ENCODE measurements around the gene NUDT3.
"Not testable (repeated sequence)": the region's sequence is repeated elsewhere in the genome, so short reads cannot be mapped to it uniquely, and the experiment has no call there.

NUDT3 gene

GRCh38 chr6:34340906-34341480 is 51.5 kb downstream of the NUDT3 start:
- no peak for DNase-seq

- no peak for DNase-seq
These were observed 52.1 kb downstream of the NUDT3 start for GRCh38 chr6:34340394-34340793.

DNA sequence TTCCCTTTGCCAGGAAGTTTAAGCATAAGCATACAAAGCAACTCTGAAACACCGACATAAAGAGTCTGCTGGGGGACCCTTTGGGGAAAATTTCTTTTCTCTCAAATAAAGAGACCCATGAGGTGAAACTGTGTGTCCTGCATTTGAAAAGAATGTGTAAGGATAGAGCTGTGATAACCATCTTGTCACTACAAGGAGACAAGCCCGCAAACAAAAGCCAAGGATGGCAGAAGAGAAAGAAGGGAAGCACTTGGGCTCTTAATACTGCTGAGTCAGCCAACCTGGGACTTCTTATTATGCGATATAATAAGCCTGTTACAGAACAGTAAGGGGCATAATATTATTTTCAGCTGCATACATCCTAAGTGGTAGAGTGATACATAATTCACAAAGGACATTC is 52.5 kb downstream of the NUDT3 start:
- DNase-seq = no peak

DNA sequence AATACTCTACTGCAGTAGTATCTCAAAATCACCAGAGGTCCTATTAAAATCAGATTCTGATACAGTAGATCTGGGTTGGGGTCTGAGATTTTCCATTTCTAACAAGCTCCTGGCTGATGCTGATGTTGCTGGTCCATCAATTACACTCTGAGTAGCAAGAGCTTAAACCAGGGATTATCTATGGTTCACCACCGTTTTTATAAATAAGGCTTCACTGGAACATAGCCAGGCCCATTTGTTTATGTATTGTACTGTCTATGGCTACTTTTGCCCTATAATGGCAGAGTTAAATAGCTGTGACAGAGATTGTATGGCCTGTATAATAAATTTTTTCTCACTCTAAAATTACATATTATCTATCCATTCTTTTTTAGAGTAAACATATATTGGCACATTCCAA is 53.0 kb downstream of the NUDT3 start:
- no peak for DNase-seq

DNA sequence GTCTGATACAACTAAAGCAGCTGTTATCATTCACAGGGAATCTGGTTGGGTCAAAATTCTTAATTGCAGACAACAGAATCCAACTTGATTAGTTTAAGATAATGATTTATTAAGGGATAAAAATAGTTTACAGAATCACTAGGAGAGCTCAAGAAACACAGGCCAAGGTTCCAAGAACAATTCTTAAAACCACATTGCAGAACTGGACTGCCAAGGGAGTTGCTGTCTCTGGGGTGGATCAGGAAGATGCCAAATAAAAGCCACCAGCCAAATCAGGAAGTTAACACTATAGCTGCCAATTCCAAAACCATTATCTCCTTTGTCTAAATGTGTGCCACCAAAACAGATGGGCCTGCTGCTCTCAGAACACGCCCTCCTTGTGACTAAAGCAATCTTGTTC is 53.7 kb downstream of the NUDT3 start:
- DNase-seq = no peak

DNA sequence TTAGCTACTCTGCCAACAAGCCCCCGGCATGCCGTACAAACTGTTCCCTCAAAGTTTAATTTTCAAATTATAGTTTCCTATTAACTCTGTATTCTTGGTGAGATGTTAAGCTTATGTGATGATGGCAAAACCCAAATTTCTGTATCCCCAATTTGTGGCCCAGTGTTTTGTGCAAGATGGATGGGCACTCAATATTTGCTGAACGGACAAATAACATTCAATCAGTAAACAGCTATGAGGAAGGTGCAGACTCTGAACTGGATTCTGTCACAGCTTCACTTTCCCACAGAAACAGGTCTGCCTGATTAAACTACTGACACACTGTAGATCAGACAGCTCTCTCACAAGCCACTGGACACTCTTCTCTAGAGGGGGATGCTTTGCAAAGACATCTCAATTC is 54.1 kb downstream of the NUDT3 start:
- DNase-seq = no peak

DNA sequence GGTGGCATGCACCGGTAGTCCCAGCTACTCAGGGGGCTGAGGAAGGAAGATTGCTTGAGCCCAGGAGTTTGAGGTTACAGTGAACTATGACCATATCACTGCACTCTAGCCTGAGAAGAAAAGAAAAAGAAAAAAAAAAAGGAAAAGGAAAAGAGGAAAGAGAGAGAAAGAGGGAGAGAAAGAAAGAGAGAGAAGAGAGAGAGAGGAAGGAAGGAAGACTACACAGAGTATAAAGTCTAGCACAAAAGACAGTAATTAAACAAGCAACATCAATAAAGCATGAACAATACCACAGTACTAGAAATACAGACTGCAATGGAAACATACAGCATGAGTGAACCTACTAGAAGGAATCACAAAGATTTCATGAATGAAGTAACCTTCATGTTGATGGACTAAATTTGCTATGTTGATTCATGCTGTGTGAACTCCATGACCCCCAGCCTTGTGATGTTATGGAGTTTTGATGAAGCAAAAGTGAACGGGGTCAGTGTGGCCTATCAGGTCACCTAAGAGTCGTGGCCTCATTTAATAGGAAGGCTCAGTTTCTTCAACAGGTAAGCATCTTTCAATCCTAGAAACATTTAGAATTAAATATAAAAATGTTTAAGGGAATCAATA is 57.6 kb downstream of the NUDT3 start:
- no peak for DNase-seq

DNA sequence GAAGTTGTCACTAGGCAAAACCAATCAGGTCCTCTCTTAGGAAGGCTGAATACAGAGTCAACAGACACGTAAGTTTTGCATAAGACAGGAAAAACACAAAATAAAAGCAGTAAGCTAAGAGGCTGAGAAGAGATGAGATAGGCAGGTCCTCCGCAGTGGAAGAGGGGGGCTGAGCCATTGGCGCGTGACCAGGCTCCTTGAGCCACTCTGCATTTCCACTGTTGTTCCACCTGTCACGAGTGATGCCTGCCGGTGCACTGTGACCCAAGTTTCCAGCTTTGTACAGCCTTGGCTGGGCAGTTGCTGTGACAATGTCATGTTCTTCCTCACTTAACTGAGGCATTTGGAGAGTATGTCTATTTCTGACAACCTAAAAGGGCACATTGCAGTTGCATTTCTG is 58.6 kb downstream of the NUDT3 start:
- no peak for DNase-seq

GRCh38 chr6:34332251-34333198 is 59.9 kb downstream of the NUDT3 start:
- DNase-seq = no peak

- DNase-seq = no peak
These were observed 61.0 kb downstream of the NUDT3 start for GRCh38 chr6:34331371-34332050.

- DNase-seq = not testable (repeated sequence)
These were observed 62.7 kb downstream of the NUDT3 start for GRCh38 chr6:34329814-34330213.

DNA sequence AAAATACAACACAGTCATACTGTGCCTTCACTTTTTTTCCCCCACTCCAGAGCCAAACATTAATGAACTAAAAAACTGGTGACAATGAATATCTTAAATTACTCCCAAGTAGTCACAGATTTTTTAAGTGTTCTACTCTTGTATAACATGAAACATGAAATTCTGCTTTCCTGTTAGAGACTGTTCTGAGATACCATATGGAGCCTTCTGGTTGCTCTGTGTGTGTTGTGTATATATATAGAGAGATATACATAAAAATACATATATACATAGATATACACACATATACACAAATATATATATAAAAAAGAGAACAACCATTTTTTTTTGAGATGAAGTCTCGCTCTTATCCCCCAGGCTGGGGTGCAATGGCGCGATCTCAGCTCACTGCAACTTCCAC is 63.5 kb downstream of the NUDT3 start:
- DNase-seq = no peak

- DNase-seq = not testable (repeated sequence)
These were observed 64.9 kb downstream of the NUDT3 start for GRCh38 chr6:34327313-34328205.

GRCh38 chr6:34325633-34326032 is 66.8 kb downstream of the NUDT3 start:
- DNase-seq = no peak

- DNase-seq = no peak
These were observed 67.6 kb downstream of the NUDT3 start for GRCh38 chr6:34324738-34325444.

DNA sequence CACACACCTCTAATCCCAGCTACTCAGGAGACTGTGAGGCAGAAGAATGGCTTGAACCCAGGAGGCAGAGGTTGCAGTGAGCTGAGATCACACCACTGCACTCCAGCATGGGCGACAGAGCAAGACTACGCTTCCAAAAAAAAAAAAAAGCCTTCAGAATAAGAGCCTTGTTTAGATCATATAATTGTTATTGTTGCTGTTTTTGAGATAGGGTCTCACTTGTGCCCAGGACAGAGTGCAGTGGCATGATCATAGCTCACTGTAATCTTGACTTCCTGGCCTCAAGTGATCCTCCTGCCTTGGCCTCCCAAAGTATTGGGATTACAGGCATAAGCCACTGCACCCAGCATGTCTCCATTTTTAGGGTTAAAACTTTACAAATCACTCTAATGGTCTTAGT is 68.2 kb downstream of the NUDT3 start:
- not testable (repeated sequence) for DNase-seq

- no peak for DNase-seq
These were observed 69.2 kb downstream of the NUDT3 start for GRCh38 chr6:34323300-34323699.

- no peak for DNase-seq
These were observed 69.7 kb downstream of the NUDT3 start for GRCh38 chr6:34322732-34323131.

- no peak for DNase-seq
These were observed 70.6 kb downstream of the NUDT3 start for GRCh38 chr6:34321821-34322220.

GRCh38 chr6:34319471-34319885 is 73.0 kb downstream of the NUDT3 start:
- DNase-seq = no peak

Data from NCI-H748 treated with DMSO at 0.1 percent for 48 hours (cell line).